KBM-7 (cell line): ENCODE data around the gene SALL1.

ENCODE experiments used
- DNase-seq: peaks from one replicate; pipeline ENCODE4 v3.0.0-alpha.2; 2015
- in situ Hi-C: fragments of 300-500 bp; cut with MboI; formaldehyde crosslinking; loops from 2 replicates; pipeline ENCODE4 v1.14.3; 2020; ENCODE audit warnings: low sequenced_read_pairs, low pct_unique_long_range_greater_than_20kb, mixed read lengths

SALL1 gene

GRCh38 chr16:51120730-51121347, 30.2 kb downstream of the SALL1 start:
- in situ Hi-C loops = no loop called here
- DNase-seq = no peak

GRCh38 chr16:51119973-51120729, 30.9 kb downstream of the SALL1 start:
- no peak for DNase-seq
- in situ Hi-C loops = no loop called here

DNA sequence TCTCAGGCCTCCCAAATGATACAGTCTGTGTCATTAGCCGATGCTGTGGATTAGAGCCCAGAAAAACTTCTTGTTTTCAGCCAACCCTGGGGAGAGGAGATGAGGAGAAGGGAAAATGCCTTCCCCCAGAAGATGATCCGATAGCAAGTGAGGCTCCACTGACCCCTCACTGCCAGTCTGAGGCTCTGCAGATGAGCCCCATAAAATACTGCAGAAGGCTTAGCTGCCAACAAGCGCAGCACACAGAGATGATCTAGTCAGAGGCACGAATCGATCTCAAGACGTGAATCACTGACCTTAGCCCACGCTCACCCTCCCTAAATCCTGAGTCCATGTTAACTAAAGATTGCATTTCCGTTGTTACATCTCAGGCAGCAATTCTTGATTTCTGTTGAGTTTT, 31.5 kb downstream of the SALL1 start:
- in situ Hi-C loops = no loop called here
- DNase-seq = no peak

- in situ Hi-C loops = no loop called here
- no peak for DNase-seq
Observed at GRCh38 chr16:51116353-51116752, 34.7 kb downstream of the SALL1 start.

GRCh38 chr16:51114382-51114781, 36.7 kb downstream of the SALL1 start:
- DNase-seq = no peak
- in situ Hi-C loops = no loop called here

DNA sequence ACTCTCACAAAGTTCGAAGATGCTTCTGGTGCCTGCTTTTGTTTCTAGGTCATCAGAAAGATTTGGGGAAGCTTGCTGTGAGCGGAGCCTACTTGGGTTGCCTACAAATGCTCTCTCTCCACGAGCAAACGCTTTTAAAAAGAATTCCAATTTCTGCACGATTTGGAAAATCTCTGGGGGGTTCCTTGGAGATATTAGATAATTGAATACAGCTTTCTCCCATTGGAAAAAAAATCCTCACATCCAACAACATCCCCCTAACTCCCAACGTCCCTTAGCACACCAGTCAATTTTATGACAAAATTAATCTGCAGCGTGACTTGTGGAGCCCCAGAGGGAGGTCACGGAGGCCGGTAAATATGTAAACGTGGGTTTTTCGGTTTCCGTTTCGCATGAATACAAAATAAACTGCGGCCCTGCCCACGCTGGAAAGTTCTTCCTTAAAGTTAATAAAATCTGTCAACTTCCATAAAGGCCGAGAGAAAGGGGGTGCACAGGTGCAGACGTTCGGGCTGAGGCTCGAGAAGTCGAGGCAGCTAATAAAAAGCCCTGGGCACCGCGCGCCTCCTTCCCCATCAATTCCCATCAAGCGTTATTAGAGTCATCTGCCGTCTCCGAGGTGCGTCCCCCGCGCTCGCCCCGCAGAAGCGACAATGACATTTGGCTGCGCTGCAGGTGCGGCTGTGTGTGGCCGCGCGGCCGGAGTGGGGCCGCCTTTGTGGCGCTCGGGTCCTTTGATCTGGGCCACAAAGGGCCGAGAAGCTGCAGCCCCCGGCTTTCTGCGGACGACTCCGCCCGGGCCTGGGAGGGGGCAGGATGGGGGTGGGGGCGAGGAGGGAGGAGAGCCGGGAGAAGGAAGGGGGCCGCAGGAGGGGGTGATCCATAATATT, 37.6 kb downstream of the SALL1 start:
- in situ Hi-C loops = no loop called here
- no peak for DNase-seq

- in situ Hi-C loops = no loop called here
- DNase-seq = no peak
Observed at GRCh38 chr16:51112323-51112722, 38.7 kb downstream of the SALL1 start.

- in situ Hi-C loops = no loop called here
- no peak for DNase-seq
Observed at GRCh38 chr16:51111759-51112158, 39.3 kb downstream of the SALL1 start.

- in situ Hi-C loops = no loop called here
- DNase-seq = no peak
Observed at GRCh38 chr16:51110700-51111157, 40.3 kb downstream of the SALL1 start.

DNA sequence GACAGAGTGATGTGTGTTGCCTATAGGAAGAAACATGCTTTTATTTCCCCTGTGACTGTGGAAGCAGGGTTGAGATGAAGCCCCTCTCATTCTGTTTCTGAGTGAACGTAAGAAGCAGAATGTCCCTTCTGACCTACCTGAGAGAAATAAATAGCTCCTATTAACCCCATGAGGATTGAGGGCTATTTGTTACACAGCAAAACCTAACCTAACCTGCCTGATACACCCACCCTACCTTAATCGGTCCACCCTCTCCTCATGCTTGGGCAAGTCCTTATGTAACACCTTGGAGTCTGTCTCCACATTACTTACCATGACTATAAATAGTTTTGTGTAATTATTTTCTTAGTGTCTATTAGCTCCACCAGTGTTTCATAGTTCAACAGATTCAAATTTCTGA, 41.9 kb downstream of the SALL1 start:
- DNase-seq = no peak
- in situ Hi-C loops = no loop called here

DNA sequence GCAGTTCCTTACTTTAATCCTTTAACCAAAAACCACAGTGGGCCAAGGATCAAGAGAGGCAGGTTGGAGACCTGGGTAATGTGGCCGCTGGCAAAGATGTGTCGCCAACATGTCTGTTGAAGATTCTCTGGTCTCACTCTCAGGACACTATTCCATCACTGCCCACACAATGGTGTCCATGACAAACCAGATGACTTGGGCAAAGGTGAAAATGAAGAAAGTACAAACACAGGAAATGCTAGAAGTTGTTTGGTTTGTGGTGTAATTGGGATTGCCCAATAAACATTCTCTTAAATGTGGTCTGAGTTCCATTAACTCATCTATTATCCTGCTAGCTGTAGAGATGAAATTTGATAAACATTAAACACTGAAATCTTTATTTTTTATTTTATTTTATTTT, 43.3 kb downstream of the SALL1 start:
- no peak for DNase-seq
- in situ Hi-C loops = no loop called here

- no peak for DNase-seq
- in situ Hi-C loops = no loop called here
Observed at GRCh38 chr16:51106535-51106934, 44.5 kb downstream of the SALL1 start.

DNA sequence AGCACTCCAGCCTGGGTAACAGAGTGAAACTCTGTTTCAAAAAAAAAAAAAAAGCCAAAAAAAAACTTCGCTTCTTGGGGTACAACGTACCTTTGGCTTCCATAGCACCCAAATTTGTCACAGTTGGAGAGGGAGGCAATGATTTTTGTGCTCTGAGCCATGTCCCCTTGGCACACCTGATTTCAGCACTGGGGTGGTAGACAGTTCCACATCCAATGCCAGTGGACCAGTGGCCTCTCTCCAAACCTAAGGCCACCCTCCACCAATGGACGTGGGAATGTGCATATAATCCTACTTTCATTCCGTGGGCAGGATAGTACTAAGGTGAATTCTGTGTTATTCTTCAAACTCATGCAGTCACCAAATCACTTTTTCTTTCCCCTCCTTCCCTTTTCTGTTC, 47.5 kb downstream of the SALL1 start:
- in situ Hi-C loops = no loop called here
- no peak for DNase-seq

GRCh38 chr16:51097729-51098128, 53.3 kb downstream of the SALL1 start:
- in situ Hi-C loops = no loop called here
- DNase-seq = no peak

DNA sequence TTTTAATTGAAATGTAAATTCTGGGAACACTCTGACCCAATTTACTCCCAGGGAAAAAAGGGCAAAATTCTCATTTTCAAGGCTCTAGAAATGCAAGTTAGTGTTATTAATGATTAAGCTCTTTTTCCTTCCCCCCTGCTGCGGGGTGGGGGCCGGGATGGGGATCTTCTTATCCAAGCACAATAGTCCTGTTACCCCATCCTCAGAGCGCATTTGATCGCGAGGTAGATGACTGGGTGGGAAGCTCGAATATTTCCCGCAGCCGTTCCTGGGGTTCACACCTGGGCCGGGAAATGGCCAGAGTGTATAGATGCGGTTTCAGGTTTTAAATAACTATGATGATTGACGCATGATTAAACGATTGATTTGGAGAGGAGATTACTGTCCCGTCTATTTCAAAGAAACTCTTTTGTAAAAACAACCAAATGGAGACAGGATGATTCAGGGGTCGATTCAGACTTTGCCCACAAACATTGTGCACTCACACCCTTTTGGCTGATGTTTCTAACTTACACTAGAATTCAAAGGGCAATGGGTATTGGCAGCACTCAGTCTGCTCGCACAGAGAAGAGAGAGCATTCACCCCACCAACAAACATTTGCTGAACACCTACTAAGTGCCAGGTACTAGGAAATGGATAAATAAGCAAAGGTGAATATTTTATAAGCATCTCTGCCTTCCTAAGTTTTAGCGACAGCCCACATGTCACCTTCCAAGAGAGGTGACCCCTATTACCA, 55.0 kb downstream of the SALL1 start:
- DNase-seq = no peak
- in situ Hi-C loops = no loop called here

DNA sequence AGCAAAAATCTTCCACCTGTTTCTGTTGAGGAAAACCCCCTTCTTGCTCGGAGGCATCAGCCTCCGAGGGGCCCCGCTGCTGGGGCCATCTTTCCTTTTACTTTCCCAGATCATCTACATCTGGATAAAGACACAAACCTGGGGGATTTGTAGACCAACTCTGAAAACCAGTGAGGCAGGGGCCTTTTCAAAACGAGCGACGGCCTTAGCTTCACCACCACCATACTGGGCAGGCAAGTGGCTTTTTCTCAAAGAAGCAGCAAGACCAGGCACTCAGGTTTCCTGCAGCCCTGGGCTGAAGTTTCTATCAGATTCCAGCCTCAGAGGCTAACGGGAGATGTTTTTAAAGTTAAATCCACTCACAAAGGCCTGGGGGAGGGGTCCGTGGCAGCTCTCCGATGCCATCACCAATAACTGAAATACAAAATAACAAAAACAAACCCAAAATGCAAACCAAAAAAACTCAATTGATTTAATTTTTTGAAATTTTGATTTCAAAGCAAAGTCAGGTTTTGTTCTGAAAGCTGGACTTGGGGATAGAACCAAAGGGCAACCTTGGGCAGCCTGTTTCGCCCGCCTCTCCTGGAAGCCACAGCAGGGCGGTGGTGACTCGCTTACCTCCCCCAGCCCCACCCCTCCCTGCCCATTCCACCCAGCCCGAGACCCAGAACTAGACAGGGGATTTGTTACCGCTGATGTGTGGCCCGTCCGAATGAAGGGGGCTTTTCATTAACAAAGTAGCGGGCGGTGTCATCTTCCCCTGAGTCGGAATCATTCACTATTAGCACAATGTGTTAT, 55.8 kb downstream of the SALL1 start:
- in situ Hi-C loops = no loop called here
- no peak for DNase-seq

GRCh38 chr16:51093726-51094280, 57.3 kb downstream of the SALL1 start:
- DNase-seq = no peak
- in situ Hi-C loops = no loop called here
